ENCODE data around the gene SLC16A11. TPM values are rescaled to one million over a fixed set of nuclear protein-coding genes. Genes with fewer than 3 reads are reported as not detected.

The SLC16A11 gene
- total and polyA plus RNA-seq, 9 of the 15 experiments (the other 6 are each of a cell fraction or from before 2014, with no cell fraction given) = not detected

DNA sequence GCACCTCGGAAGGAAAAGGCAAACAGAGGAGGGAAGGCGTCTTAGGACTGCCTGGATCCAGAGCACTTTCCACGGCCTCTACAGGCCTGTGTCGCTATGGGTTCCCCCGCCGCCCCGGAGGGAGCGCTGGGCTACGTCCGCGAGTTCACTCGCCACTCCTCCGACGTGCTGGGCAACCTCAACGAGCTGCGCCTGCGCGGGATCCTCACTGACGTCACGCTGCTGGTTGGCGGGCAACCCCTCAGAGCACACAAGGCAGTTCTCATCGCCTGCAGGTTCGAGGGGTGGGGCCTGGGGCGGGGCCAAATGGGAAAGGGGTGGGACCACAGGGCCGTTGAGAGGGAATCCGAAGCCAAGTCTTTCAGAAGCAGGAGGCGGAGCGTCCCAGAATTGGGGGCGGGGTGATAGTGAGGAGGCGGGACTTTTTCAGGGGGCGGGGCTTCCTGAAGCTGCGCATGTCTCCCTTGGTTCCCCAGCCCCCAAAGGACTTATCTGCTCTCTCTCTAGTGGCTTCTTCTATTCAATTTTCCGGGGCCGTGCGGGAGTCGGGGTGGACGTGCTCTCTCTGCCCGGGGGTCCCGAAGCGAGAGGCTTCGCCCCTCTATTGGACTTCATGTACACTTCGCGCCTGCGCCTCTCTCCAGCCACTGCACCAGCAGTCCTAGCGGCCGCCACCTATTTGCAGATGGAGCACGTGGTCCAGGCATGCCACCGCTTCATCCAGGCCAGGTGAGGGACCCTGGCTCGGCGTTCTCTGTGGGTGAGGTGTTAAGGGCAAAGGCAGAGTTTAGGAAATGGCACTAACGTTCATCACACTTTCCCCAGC is 20.1 kb downstream of the SLC16A11 start (continued):
- TF ChIP-seq, protein P1, sequence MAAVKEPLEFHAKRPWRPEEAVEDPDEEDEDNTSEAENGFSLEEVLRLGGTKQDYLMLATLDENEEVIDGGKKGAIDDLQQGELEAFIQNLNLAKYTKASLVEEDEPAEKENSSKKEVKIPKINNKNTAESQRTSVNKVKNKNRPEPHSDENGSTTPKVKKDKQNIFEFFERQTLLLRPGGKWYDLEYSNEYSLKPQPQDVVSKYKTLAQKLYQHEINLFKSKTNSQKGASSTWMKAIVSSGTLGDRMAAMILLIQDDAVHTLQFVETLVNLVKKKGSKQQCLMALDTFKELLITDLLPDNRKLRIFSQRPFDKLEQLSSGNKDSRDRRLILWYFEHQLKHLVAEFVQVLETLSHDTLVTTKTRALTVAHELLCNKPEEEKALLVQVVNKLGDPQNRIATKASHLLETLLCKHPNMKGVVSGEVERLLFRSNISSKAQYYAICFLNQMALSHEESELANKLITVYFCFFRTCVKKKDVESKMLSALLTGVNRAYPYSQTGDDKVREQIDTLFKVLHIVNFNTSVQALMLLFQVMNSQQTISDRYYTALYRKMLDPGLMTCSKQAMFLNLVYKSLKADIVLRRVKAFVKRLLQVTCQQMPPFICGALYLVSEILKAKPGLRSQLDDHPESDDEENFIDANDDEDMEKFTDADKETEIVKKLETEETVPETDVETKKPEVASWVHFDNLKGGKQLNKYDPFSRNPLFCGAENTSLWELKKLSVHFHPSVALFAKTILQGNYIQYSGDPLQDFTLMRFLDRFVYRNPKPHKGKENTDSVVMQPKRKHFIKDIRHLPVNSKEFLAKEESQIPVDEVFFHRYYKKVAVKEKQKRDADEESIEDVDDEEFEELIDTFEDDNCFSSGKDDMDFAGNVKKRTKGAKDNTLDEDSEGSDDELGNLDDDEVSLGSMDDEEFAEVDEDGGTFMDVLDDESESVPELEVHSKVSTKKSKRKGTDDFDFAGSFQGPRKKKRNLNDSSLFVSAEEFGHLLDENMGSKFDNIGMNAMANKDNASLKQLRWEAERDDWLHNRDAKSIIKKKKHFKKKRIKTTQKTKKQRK (IDR thresholded peaks at IDR 0.05; ENCODE audit: borderline replicate concordance, low read depth, low read length) = no peak
- TF ChIP-seq STAT5B (CRISPR knock-in tag; IDR thresholded peaks at IDR 0.05) = no peak
- no peak for TF ChIP-seq ZNF134 (CRISPR knock-in tag; conservative IDR thresholded peaks at IDR 0.05)
- no peak for TF ChIP-seq ZNF124 (CRISPR knock-in tag; IDR thresholded peaks at IDR 0.05)
- no peak for TF ChIP-seq PRMT5 (CRISPR knock-in tag; IDR thresholded peaks at IDR 0.05)
- TF ChIP-seq TBP (optimal IDR thresholded peaks at IDR 0.05; ENCODE audit: low read depth, low read length) = peak; percentile 20
- TF ChIP-seq CHAMP1 (IDR thresholded peaks at IDR 0.05) = no peak
- TF ChIP-seq, protein P2, sequence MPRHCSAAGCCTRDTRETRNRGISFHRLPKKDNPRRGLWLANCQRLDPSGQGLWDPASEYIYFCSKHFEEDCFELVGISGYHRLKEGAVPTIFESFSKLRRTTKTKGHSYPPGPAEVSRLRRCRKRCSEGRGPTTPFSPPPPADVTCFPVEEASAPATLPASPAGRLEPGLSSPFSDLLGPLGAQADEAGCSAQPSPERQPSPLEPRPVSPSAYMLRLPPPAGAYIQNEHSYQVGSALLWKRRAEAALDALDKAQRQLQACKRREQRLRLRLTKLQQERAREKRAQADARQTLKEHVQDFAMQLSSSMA (CRISPR knock-in tag; IDR thresholded peaks at IDR 0.05) = no peak
- no peak for TF ChIP-seq ZKSCAN1 (IDR thresholded peaks at IDR 0.05; ENCODE audit: low read depth, low read length)
- peak; percentile 6; the same call in 1 of the 2 replicates for TF ChIP-seq PHF8 (IDR thresholded peaks at IDR 0.05; ENCODE audit: borderline replicate concordance, low read length)
- no peak for TF ChIP-seq KLF10 (CRISPR knock-in tag; IDR thresholded peaks at IDR 0.05)
- no peak for TF ChIP-seq RFX5 (IDR thresholded peaks at IDR 0.05; ENCODE audit: low read depth, low read length)
- no peak for TF ChIP-seq XRCC5 (IDR thresholded peaks at IDR 0.05; ENCODE audit: low read depth, low read length)
- TF ChIP-seq ZNF263 (CRISPR knock-in tag; IDR thresholded peaks at IDR 0.05; ENCODE audit: borderline replicate concordance) = no peak
- TF ChIP-seq SAFB (IDR thresholded peaks at IDR 0.05; ENCODE audit: borderline replicate concordance, low read depth, low read length) = no peak
